HepG2 (cell line): ENCODE results near the gene SPATA13. TPM values are rescaled to one million over a fixed set of nuclear protein-coding genes. Genes with fewer than 3 reads are reported as not detected.

Source experiments
- ATAC-seq: fragments of 200-7000 bp; cut with Tn5 transposase; 3 replicates; pipeline ENCODE4 v1.9.1; 2020; ENCODE audit warnings: mild to moderate bottlenecking, moderate library complexity
- BruUV-seq: library from RNA; stranded (reverse); fragments of 400-500 nt; replicated peaks from 2 replicates; lab custom pipeline; 2021; lab: Mats Ljungman, UMichigan
- CTCF ChIA-PET: fragments of 300-600 bp; formaldehyde crosslinking; extraction: SDS; loops from one replicate; lab custom pipeline; 2021; ENCODE audit warnings: low total read pairs, inconsistent platforms, low intra/inter-chr PET ratio; lab: Yijun Ruan, JAX
- POLR2A ChIA-PET: fragments of 350-600 bp; sonication (Branson Sonifier 250); formaldehyde crosslinking; loops from one replicate; lab custom pipeline; 2020; ENCODE audit warnings: antibody characterized with exemption, inconsistent platforms; lab: Yijun Ruan, JAX
- DNase-seq: peaks from one replicate; pipeline ENCODE4 v3.0.0-alpha.2; 2015; ENCODE audit warnings: low spot score
- FAIRE-seq: peaks from 3 replicates; lab custom pipeline; 2011; peaks lifted over from hg19 to GRCh38; lab: Jason Lieb, UNC
- H2AFZ ChIP-seq: one replicate; pipeline ENCODE4 v1.6.1; 2011; ENCODE audit warnings: low read length, inconsistent platforms
- H3K27ac ChIP-seq: fragments of 300-600 bp; 3 replicates; pipeline ENCODE4 v1.8.0; 2011; ENCODE audit warnings: mixed run types, mild to moderate bottlenecking, mixed read lengths, low read length, inconsistent platforms; ENCODE audit not compliant: insufficient read depth; ENCODE audit errors: extremely low read length
- H3K27me3 ChIP-seq, 2 experiments: fragments of 200-600 bp in 1 of 2; 2 replicates in 1 of 2; 3 replicates in 1 of 2; pipeline versions ENCODE4 v1.6.0 to v1.8.0; 2011; ENCODE audit warnings: low read length in 2 of 2, mild to moderate bottlenecking in 2 of 2, moderate library complexity in 2 of 2, inconsistent platforms in 1 of 2; ENCODE audit not compliant: insufficient read depth in 2 of 2, control insufficient read depth in 1 of 2
- H3K36me3 ChIP-seq, 2 experiments: fragments of 200-600 bp in 1 of 2; replicated peaks in 1 of 2; 2 replicates in 1 of 2; 3 replicates in 1 of 2; pipeline versions ENCODE4 v1.5.1 to v1.8.0; 2011; ENCODE audit warnings: low read length in 2 of 2, inconsistent platforms in 1 of 2; ENCODE audit not compliant: insufficient read depth in 2 of 2, control insufficient read depth in 1 of 2
- H3K4me1 ChIP-seq: 2 replicates; pipeline ENCODE4 v1.5.1; 2012; ENCODE audit warnings: low read length, inconsistent platforms; ENCODE audit not compliant: insufficient read depth
- H3K4me2 ChIP-seq: 2 replicates; pipeline ENCODE4 v1.6.0; 2011; ENCODE audit warnings: low read depth, low read length, inconsistent platforms
- H3K4me3 ChIP-seq, 3 experiments: fragments of 200-600 bp in 1 of 3; sonication (generic), shearing (Covaris generic) in 1 of 3; replicated peaks in 1 of 3; 2 replicates each; pipeline ENCODE4 v1.5.1; 2011 to 2016; ENCODE audit warnings: low read length in 3 of 3, inconsistent platforms in 2 of 3, low read depth in 2 of 3, mild to moderate bottlenecking in 2 of 3, control low read depth in 1 of 3, mixed read lengths in 1 of 3; ENCODE audit not compliant: insufficient read depth in 1 of 3
- H3K79me2 ChIP-seq: one replicate; pipeline ENCODE4 v1.6.1; 2011; ENCODE audit warnings: low read length, inconsistent platforms; ENCODE audit not compliant: insufficient read depth
- H3K9ac ChIP-seq: 2 replicates; pipeline ENCODE4 v1.6.0; 2011; ENCODE audit warnings: mild to moderate bottlenecking, low read depth, low read length, inconsistent platforms; ENCODE audit not compliant: insufficient read depth
- H3K9me3 ChIP-seq: 2 replicates; pipeline ENCODE4 v1.5.1; 2012; ENCODE audit warnings: mild to moderate bottlenecking, low read length
- H4K20me1 ChIP-seq: 2 replicates; pipeline ENCODE4 v1.6.0; 2011; ENCODE audit warnings: inconsistent platforms, mild to moderate bottlenecking, low read length, moderate library complexity; ENCODE audit not compliant: insufficient read depth
- BHLHE40 ChIP-seq: IDR thresholded peaks from 2 replicates; pipeline ENCODE4 v1.6.1; 2011; ENCODE audit warnings: low read length, improper control_type of control experiment
- CSRNP1 ChIP-seq: sonication (generic); formaldehyde crosslinking; IDR thresholded peaks from 2 replicates; pipeline ENCODE4 v1.8.1; 2023; ENCODE audit warnings: mild to moderate bottlenecking, missing genetic modification reagents
- KDM6A ChIP-seq: IDR thresholded peaks from 2 replicates; pipeline ENCODE4 v1.6.1; 2016; ENCODE audit warnings: low read depth
- MLXIP ChIP-seq: sonication (generic); formaldehyde crosslinking; IDR thresholded peaks from 2 replicates; pipeline ENCODE4 v1.9.0; 2021; ENCODE audit warnings: missing genetic modification reagents, borderline replicate concordance
- MTERF4 ChIP-seq: sonication (generic); formaldehyde crosslinking; IDR thresholded peaks from 2 replicates; pipeline ENCODE4 v1.8.0; 2023; ENCODE audit warnings: mild to moderate bottlenecking, missing genetic modification reagents
- MTF1 ChIP-seq: sonication (generic); formaldehyde crosslinking; IDR thresholded peaks from 2 replicates; pipeline ENCODE4 v1.5.0; 2020; ENCODE audit warnings: missing genetic modification reagents
- MYC ChIP-seq: sonication (generic); formaldehyde crosslinking; IDR thresholded peaks from 2 replicates; pipeline ENCODE4 v1.9.0; 2021; ENCODE audit warnings: missing genetic modification reagents, borderline replicate concordance
- RBM22 ChIP-seq: fragments of 200-400 bp; formaldehyde crosslinking; optimal IDR thresholded peaks from 2 replicates; pipeline ENCODE3; 2017; ENCODE audit warnings: mild to moderate bottlenecking, low read length, moderate library complexity
- SKIL ChIP-seq: sonication (generic); formaldehyde crosslinking; IDR thresholded peaks from 2 replicates; pipeline ENCODE4 v1.8.0; 2022; ENCODE audit warnings: missing genetic modification reagents, mild to moderate bottlenecking, moderate library complexity, borderline replicate concordance
- SMAD9 ChIP-seq: sonication (generic); formaldehyde crosslinking; IDR thresholded peaks from 2 replicates; pipeline ENCODE4 v1.5.1; 2020; ENCODE audit warnings: mild to moderate bottlenecking, missing genetic modification reagents
- ZFP91 ChIP-seq: sonication (generic); formaldehyde crosslinking; IDR thresholded peaks from 2 replicates; pipeline ENCODE4 v1.9.0; 2022; ENCODE audit warnings: missing genetic modification reagents, mild to moderate bottlenecking, borderline replicate concordance
- ZNF317 ChIP-seq: sonication (generic); formaldehyde crosslinking; IDR thresholded peaks from 2 replicates; pipeline ENCODE4 v1.5.0; 2020; ENCODE audit warnings: mild to moderate bottlenecking, missing genetic modification reagents
- ZNF674 ChIP-seq: sonication (generic); formaldehyde crosslinking; IDR thresholded peaks from 2 replicates; pipeline ENCODE4 v1.5.0; 2020; ENCODE audit warnings: low read depth, mild to moderate bottlenecking, missing genetic modification reagents
- ZNF709 ChIP-seq: sonication (generic); formaldehyde crosslinking; IDR thresholded peaks from 2 replicates; pipeline ENCODE4 v1.5.0; 2020; ENCODE audit warnings: mild to moderate bottlenecking, missing genetic modification reagents
- WGBS: methylation state at CpG from one replicate; pipeline ENCODE4 v1.1.6; 2017; ENCODE audit warnings: low lambda C conversion rate; 5-methylcytosine and 5-hydroxymethylcytosine counted together
- in situ Hi-C: cut with HindIII; loops from 2 replicates; pipeline ENCODE4 v1.10.0; 2017; ENCODE audit warnings: low pct_unique_long_range_greater_than_20kb; ENCODE audit not compliant: extremely low pct_ligation_motif_present
- intact Hi-C: fragments of 100-400 bp; cut with micrococcal nuclease; formaldehyde crosslinking; loops from one replicate; pipeline ENCODE4 v1.10.0; 2022; ENCODE audit not compliant: unreplicated experiment
- polyA plus RNA-seq, 8 experiments: library from polyadenylated mRNA; depleted of rRNA in 3 of 8; stranded (reverse) in 7 of 8; unstranded in 1 of 8; fragments of >200 nt; fragmentation: Illumina TruSeq in 4 of 8; extraction: Trizol in 4 of 8; gene quantifications; 2 replicates each; pipeline versions ENCODE4 v1.2.1 to v1.2.3, GENCODE V29; 2011 to 2016; ENCODE audit warnings: low read depth in 4 of 8, missing spikeins in 1 of 8, mixed read lengths in 1 of 8; ENCODE audit not compliant: insufficient read depth in 1 of 8
- total RNA-seq, 5 experiments: library from RNA; depleted of rRNA; stranded (reverse); fragments of >200 nt; fragmentation: Illumina TruSeq; extraction: Trizol; gene quantifications; 2 replicates each; pipeline ENCODE4 v1.2.3, GENCODE V29; 2016; ENCODE audit warnings: low read depth in 1 of 5

The SPATA13 gene
- total and polyA plus RNA-seq, 2 of the 13 experiments (the other 11 are each of a cell fraction or from before 2014, with no cell fraction given) = 11.3 to 14.2 TPM

- H3K4me2 ChIP-seq = peak overlapping the region; percentile 87
- DNase-seq (peak; percentile 85), FAIRE-seq (peak; percentile 15), ATAC-seq (peak; percentile 76)
- peak overlapping the region; percentile 98 for H3K27ac ChIP-seq
- peak overlapping the region; percentile 88 for H3K9ac ChIP-seq
- intact Hi-C loops (loop anchor here (2.0 kb wide), 1 partner anchor 37 kb away; no protein-coding TSS in a partner anchor), in situ Hi-C loops (no loop called here)
- 22% methylated on average over 9 of the region's 9 CpGs for WGBS
- peaks cover 65% of the 10 kb centered on the region for H3K79me2 ChIP-seq
- ChIA-PET POLR2A (interaction anchor here (1.0 to 5.0 kb wide), 8 partner anchors 8 to 108 kb away, joined by 3 to 45 read pairs (median 4); partner anchors contain the start of gene SPATA13), CTCF (no interaction called here)
- H3K27me3 ChIP-seq = no peaks in the 10 kb centered on the region
- H3K4me1 ChIP-seq = peaks cover 84% of the 10 kb centered on the region
- H3K4me3 ChIP-seq = peak overlapping the region; percentile 48 to 60 (median 52); a peak in 5 of 6 replicates
- no peaks in the 10 kb centered on the region for H3K9me3 ChIP-seq
- H3K36me3 ChIP-seq = no peaks in the 10 kb centered on the region
- no peak overlapping the region for H2AFZ ChIP-seq
- H4K20me1 ChIP-seq = no peaks in the 10 kb centered on the region
- BruUV-seq = no TSS peak
- TF ChIP-seq MTERF4 (CRISPR knock-in tag) (no peak), ZNF317 (CRISPR knock-in tag) (0 out of 2 replicates have a peak, but pooled peaks have one; percentile 26), RBM22 (peak; percentile 31), SKIL (0 out of 2 replicates have a peak, but pooled peaks have one; percentile 36), BHLHE40 (0 out of 2 replicates have a peak, but pooled peaks have one; percentile 36), SMAD9 (CRISPR knock-in tag) (no peak), CSRNP1 (CRISPR knock-in tag) (no peak), KDM6A (CRISPR knock-in tag) (peak; percentile 42; the same call in 1 of the 2 replicates), ZNF709 (CRISPR knock-in tag) (no peak), MYC (CRISPR knock-in tag) (peak; percentile 43; the same call in 1 of the 2 replicates), MLXIP (CRISPR knock-in tag) (0 out of 2 replicates have a peak, but pooled peaks have one; percentile 4), MTF1 (CRISPR knock-in tag) (no peak), ZFP91 (CRISPR knock-in tag) (no peak; the same call in 1 of the 2 replicates), ZNF674 (CRISPR knock-in tag) (no peak)
Observed at GRCh38 chr13:24183741-24184182, 23.2 kb downstream of the SPATA13 start.
